ENCODE data around the gene RASSF3. TPM values are rescaled to one million over a fixed set of nuclear protein-coding genes. Genes with fewer than 3 reads are reported as not detected.

Gene RASSF3, protein sequence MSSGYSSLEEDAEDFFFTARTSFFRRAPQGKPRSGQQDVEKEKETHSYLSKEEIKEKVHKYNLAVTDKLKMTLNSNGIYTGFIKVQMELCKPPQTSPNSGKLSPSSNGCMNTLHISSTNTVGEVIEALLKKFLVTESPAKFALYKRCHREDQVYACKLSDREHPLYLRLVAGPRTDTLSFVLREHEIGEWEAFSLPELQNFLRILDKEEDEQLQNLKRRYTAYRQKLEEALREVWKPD
- total RNA-seq = 17.9 and 19.8 TPM in 2 replicates

DNA sequence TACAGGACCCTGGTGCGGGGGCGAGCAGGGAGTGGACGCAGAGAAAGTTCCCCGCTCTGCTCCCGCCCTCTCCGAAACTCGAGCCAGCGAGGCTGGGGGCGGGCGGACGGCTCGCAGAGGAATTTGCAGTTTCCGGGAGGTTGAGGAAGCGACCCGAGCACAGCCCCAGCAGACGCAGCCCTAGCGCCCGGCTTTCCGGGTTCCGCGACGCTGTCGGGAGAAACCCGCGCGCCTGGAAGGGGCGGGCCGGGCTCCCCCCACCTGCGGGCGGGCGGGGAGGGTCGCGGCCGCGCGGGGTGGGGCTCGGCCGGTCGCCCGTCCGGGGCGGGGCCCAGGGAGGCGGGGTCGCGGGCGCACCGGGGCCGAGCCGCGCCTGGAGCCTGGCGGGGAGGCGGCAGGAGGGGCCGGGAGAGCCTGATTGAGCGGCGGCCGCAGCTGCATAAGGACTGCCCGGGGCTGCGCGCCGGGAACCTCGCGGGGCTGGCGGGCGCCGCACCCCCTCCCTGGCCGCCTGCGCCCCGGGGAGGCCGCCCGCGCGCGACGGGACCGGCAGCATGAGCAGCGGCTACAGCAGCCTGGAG lies at the start of gene RASSF3:
RASSF3 (plus strand) TSS at position 417 of the 581 bp plus-strand sequence; CDS start at position 555, 138 bp downstream.

Other genes with a start within 250 kb of the RASSF3 start
- 1.2 and 5.8 TPM in 2 replicates for gene C12orf56, start 219.7 kb upstream of the RASSF3 start, total RNA-seq
- 77.6 and 110 TPM in 2 replicates for gene XPOT, start 206.1 kb upstream of the RASSF3 start, total RNA-seq
- gene TBK1, start 158.4 kb upstream of the RASSF3 start, total RNA-seq = 14.1 and 19.8 TPM in 2 replicates
- 92.3 and 107 TPM in 2 replicates for gene GNS, start 148.9 kb downstream of the RASSF3 start, total RNA-seq
- gene TBC1D30, start 214.2 kb downstream of the RASSF3 start, total RNA-seq = 0.35 TPM in 1 of 2 replicates, not detected in the other

Measured in myometrial cell (primary cell).